Measurements from ENCODE around the gene IFNA1.
A peak's percentile ranks its signal among the peaks of the same experiment; 100 is the strongest.
"Not testable (repeated sequence)": the region's sequence is repeated elsewhere in the genome, so short reads cannot be mapped to it uniquely, and the experiment has no call there.

The IFNA1 gene

DNA sequence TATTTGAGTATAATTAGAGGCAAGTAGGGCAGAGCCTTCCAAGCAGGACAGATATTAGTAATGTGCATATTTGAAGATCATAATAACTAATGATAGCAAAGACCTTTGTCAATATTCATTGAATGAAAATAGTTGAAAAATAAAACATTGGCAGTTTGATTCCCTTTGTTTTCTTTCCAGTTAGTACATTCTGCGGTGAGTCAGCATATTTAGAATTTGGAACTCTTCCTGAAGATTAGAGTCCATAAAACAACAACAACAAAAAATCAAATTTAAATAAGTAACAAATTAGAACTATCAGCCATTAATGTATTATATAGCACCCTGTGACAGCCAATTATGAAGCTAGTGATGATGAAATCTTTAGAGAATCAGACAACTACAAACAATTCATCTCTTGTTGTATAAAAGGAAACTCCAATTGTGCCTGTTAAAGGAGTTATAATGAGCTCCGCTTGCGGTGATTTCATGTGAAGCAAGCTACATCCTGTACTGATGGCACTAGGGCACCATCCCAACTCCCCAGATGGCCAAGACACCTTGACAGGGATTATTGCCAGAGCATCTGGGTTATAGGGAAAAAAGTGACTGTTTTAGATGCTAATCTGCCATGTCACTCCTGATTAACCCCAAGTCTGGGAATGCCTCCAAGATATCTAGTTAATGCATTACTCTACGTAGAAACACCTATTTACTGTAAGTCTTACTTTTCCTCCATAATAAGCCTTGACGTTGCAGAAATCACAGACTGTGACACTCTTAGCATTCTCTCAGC, 24.6 kb upstream of the IFNA1 start:
- DNase-seq (ENCODE audit: low read depth), result peak; percentile 69
- H3K4me3 ChIP-seq (ENCODE audit: low read length), result no peak overlapping the region
- TF ChIP-seq, protein P1, sequence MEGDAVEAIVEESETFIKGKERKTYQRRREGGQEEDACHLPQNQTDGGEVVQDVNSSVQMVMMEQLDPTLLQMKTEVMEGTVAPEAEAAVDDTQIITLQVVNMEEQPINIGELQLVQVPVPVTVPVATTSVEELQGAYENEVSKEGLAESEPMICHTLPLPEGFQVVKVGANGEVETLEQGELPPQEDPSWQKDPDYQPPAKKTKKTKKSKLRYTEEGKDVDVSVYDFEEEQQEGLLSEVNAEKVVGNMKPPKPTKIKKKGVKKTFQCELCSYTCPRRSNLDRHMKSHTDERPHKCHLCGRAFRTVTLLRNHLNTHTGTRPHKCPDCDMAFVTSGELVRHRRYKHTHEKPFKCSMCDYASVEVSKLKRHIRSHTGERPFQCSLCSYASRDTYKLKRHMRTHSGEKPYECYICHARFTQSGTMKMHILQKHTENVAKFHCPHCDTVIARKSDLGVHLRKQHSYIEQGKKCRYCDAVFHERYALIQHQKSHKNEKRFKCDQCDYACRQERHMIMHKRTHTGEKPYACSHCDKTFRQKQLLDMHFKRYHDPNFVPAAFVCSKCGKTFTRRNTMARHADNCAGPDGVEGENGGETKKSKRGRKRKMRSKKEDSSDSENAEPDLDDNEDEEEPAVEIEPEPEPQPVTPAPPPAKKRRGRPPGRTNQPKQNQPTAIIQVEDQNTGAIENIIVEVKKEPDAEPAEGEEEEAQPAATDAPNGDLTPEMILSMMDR (conservative IDR thresholded peaks at IDR 0.05; ENCODE audit: low read depth, low read length), result no peak

GRCh38 chr9:21428235-21428634, 12.0 kb upstream of the IFNA1 start:
- TF ChIP-seq, protein P1 (conservative IDR thresholded peaks at IDR 0.05; ENCODE audit: low read depth, low read length), result no peak
- H3K4me3 ChIP-seq (ENCODE audit: low read length), result no peak overlapping the region
- DNase-seq (ENCODE audit: low read depth), result no peak

DNA sequence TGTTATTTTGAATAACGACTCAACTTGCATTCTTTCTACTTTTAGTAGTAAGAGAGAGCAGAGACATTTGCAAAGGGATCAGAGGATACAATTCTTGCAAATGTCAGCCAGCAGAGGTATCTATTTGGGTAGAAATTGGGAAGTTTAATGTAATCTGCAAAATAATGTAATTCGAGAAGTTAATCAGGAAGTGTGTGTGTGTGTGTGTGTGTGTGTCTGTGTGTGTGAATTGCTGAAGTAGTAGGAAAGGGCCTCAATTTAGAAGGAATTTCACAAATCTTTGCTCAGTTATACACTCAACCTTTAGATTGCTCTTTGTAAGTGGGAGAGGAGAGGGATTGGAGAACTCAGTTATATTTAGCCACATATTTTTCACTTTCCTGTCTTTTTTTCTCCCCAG, 11.0 kb upstream of the IFNA1 start:
- TF ChIP-seq, protein P1 (conservative IDR thresholded peaks at IDR 0.05; ENCODE audit: low read depth, low read length), result no peak
- no peak for DNase-seq (ENCODE audit: low read depth)
- no peak overlapping the region for H3K4me3 ChIP-seq (ENCODE audit: low read length)

- no peak for DNase-seq (ENCODE audit: low read depth)
- TF ChIP-seq, protein P1 (conservative IDR thresholded peaks at IDR 0.05; ENCODE audit: low read depth, low read length), result no peak
Observed at GRCh38 chr9:21432672-21433425, 7.4 kb upstream of the IFNA1 start.

GRCh38 chr9:21434202-21435014, 5.8 kb upstream of the IFNA1 start:
- peak; percentile 36 for DNase-seq (ENCODE audit: low read depth)
- TF ChIP-seq, protein P1 (conservative IDR thresholded peaks at IDR 0.05; ENCODE audit: low read depth, low read length), result peak; percentile 68
- H3K4me3 ChIP-seq (ENCODE audit: low read length), result no peak overlapping the region

More at GRCh38 chr9:21432672-21433425, 7.4 kb upstream of the IFNA1 start:
- H3K4me3 ChIP-seq (ENCODE audit: low read length), result no peak overlapping the region

DNA sequence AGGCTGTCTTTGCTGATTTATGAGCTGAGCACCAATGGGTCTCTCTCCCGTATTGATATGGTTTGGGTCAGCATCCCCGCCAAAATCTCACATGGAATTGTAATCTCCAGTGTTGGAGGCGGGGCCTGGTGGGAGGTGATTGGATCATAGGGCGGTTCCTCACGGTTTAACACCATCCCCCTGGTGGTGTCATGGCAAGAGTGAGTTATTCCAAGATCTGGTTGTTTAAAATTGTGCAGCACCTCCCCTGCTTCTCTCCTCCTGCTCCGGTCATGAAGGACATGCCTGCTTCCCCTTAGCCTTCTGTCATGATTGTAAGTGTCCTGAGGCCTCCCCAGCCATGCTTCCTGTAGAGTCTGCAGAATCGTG, 5.2 kb upstream of the IFNA1 start:
- not testable (repeated sequence) for DNase-seq (ENCODE audit: low read depth); H3K4me3 ChIP-seq (ENCODE audit: low read length)
